Fibroblast of skin of right quadriceps (primary cell): ENCODE results near the gene IGDCC3.

Experiments used
- DNase-seq: peaks from one replicate; pipeline ENCODE4 v3.0.0-alpha.2; 2013

IGDCC3 gene

DNA sequence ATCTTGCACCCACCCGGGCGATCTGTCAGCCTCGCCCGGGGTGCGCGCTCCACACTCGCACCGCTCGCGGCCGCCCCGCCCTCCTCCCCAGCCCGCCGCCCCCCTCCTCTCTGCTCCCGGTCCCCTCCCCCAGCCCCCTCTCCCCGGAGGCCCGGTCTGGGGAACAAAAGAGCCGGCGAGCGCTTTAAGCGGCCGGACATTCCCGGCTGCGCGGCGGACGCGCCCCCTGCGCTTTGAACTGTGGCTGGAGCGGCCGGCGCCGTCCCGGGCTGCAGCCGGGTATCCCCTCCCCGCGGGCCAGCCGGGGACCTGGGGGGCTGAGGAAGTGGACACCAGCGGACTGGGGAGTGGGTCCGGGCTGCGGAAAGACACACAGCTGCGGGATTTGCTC, at the start of gene IGDCC3:
IGDCC3 (minus strand) TSS at position 27 of the 391 bp plus-strand sequence. CDS start 214 bp downstream, outside the sequence.
- DNase-seq = no peak

DNA sequence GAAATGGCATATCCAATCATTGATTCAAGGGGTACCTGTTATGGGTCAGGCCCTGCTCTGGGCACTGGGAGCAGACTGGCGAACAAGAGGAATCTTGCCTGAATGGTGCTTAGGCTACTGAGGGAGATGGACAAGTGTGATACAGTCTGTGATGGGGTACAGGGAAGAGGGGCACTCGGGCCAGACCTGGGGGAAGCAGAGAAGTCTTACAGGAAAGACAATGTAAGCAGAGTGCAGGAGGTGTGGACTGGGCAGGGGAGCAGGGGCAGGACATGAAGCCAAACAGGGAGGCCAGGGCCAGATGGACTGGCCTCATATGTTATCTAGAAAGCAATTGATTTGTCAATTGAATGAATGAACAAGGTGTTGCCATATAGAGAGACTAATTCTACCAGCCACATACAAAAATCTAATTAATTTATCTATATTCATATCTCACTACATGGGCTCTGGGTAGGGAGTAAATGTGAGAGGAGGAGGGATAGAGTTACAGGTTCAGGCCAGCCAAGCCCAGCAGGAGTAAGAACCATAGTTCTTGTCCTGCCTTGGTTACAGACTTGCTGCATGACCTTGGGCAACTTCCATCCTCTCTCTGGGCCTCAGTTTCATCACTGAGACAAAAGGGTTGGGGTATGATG, 48.5 kb upstream of the IGDCC3 start:
- DNase-seq = no peak

DNA sequence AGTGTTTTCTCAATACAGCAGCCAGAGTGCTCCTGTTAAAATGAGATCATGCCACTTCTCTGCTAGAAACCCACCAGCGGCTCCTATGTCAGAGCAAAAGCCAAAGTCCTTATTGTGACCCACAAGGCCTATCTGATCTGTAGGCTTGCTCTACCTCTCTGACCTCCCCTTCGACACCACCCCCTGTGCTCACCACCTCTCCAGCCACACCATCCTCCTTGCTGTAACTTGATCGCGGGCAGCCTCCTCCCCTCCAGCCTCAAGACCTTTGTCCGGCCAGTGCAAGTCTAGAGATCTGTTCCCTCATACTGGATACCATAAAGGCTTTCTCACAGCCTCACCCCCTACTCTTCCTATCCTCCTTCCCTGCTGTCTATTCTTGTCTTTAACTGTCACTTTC, 46.9 kb upstream of the IGDCC3 start:
- DNase-seq = no peak

DNA sequence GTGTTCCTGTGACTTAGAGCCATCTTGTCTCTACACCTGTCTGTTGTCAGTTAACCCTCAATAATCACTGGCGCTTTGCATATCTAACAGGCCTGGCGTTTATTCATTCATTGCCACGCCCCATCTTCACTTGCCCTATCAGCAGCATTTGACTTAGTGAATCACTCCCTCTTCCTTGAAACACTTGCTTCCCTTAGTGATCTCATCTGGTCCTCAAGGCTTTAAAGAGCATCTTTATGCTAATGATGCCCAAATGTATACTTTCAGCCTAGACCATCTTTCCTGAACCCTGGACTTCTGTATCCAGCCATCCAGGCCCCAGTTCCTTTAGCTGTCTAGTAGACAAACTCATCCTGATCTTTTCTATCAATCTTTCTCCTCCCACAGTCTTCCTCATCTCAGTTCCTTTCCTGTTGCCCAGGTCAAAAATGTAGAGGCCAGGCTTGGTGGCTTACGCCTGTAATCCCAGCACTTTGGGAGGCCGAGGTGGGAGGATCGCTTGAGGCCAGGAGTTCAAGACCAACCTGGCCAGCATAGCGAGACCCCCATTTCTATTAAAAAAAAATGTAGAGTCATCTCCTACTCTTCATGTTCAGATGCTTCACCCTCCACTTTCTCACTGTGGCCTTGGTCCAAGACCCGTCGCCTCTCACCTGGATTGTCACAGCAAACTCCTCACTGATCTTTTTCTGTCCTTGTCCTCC, 46.3 kb upstream of the IGDCC3 start:
- DNase-seq = peak; percentile 39

DNA sequence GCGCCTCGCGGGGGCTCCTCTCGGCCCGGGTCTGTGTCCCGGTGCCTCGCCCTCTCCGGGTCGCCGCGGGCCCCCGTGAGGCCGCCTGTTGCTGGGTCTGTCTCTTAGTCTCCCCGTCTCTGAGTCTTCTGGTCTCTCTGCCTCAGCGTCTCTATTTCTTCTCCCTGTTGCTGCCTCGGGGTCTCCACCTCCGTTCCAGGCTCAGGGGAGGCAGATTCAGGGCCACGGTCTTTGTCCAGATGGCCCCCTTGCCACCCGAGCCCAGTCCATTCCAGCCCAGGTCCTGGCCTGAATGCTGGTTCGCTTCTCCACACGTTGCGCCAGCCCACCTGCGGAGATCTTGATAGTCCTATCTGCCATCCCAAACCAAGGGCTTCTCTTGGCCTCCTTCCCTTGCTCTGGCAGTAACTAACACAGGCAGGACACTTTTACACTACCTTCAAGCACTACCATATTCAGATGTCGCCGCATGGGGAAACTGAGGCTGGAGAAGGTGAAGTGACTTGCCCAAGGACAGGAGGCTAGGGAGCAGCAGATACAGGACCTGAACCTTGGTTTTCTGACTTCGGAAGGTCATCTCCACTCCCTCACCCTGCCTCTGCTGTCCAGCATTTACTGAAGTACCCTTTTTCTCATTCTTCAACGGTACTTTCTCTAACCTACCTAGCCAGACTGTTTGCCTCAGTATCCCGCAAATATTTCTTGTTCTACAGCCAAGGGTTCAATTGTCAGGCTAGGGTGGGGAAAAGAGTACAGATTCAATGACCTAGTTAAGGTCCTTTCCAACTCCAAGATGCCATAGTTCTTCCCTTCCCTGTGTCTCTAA, 45.6 kb upstream of the IGDCC3 start:
- DNase-seq = no peak

DNA sequence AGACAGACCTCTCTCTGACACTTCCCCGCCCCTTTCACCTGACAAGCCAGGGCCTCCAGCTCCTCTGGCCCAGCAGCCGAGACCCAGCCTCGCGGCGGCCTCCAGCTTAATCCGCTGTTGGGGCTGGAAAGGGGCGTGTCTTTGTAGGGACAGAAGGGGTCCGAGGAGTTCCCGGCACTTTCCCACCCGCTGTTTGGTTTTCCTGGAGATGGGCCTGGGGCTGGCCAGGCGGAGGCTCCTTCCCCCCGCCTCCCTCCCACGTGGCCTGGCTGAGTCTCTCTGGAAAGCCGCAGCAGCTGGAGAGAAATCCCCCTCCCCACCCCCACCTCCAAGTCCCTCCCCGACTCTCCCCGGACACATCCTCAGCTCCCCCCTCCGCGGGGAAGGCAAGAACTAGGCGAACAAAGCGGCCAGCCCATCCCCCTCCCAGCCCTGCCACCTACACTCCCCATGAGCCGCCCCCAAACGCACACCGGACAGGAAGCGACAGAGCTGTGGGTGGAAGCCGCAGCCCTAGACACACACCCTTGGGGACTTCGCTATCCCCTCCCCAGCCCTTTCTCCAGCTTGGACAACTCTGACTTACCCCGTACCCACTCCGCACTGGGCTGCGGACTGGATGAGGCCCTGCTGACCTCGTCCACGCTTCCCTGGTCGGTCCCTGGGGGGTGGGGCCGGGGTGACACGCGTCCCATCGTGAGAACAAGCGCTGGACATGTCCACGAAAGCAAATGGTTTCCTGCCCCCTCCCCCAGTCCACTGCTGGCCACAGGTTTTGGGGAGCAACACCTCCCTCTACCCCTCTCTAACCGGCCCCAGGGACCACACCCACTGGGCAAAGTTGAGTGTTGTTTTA, 43.8 kb upstream of the IGDCC3 start:
- DNase-seq = peak; percentile 93

DNA sequence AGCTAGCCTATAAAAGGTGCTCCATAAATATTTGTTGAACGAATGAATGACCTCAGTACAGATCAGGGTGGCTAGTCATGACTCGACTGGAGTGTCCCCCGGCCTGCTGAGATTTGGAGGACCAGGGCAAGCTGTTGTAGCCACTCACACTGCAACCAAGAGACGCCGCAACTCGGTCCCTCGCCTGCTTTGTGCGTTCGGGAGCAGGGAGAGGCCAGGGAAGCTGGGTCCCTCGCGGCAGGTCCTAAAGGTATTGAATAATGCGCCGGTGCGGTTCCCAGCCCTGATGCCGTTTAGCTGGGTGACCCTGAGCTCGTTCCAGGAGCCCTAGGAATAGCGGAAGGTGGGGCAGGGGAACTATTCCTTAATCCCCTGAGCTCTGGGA, 43.2 kb upstream of the IGDCC3 start:
- no peak for DNase-seq

DNA sequence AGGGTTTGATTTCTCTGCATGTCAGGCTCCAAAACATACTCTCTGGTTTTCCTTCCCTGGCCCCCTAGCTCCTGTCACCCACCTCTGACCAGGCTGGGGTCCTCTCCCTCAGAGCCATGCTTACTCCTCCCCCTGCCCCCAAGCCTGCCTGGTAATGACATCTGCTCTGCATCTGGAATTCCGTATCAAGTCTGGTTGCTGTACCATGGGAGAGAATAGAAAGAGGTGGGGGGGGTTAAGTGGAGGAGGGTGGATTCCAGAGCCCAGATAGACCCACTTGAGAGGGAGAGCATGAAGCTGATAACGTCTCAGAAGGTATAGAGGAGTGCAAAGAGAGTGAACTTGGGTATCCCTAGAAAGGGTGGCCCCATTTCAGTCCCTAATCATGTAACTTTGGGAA, 40.8 kb upstream of the IGDCC3 start:
- no peak for DNase-seq

DNA sequence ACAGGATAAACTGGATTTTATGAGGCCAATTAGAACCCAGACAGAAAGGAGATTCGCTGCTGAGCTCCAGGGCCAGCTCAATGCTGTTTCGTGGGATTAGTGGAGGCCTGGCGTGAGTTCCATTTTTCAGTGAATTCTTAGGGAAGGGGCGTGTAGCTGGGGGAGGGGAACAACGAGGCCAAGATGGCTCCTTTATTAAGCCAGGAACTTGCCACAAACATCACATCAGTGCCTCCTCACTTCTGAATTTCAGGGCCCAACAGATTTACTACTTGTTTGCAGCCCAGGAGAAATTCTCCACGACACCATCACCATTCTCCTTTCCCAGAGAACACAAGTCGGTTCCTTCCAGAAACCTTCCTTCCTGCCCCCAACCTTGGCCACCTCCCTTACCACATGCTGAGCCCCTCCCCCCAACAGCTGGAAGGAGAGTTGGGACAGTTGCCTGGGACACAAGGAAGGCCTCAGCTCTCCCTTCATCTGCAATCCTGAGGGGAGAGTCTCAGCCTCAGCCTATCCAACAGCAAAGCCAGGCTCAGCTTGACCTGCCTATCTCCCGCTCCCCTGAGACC, 39.1 kb upstream of the IGDCC3 start:
- peak; percentile 77 for DNase-seq

DNA sequence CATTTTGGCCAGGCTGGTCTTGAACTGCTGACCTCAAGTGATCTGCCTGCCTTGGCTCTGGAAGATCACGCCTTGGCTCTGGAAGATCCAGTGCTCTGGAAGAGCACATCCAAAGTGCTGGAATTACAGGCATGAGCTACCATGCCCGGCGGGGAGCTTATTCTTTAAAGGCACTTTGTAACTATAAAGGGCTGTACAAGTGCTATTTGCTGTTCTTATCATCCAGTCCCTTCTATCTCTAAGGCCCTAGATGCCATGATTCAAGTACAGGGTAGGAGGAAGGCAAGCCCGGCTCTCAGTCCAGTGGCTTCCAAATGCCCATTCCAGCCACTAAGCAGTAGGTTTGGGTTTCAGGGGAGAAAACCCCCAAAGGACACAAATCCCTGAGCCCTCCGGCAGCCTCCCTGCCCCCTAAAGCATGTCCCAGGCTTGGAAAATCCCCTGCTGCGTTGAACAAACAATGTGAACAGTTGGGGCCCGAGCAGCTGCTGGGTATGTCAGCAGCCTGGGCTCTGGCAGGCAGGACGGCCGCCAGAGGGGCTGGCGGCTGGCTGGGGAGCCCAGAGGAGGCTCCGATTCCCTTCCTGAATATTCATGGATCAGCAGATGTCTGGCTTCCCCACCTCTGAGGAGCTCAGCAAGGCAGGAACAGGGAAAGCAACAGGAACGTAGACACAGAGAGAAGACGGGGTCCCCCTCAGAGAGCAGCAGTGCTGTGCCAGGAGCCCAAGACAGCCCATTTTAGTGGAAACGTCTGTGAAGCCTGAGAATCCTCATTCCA, 37.2 kb upstream of the IGDCC3 start:
- DNase-seq = peak; percentile 73

DNA sequence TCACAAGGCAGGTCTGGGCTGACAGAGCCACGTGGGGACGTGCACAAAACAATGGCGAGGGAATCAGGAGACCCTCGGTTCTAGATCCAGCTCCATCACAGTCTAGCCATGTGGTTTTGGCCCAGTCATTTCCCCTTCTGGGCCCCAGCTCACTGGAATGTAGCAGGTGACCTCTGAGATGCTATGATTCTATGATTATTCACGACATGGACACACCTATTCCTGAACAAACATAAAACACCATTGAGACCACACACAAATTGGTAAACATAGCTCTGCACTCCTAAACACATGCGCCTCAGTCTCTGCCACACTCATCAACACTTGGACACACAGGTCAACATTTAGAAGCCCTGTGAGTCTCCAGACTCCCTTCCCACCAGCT, 36.0 kb upstream of the IGDCC3 start:
- DNase-seq = no peak

DNA sequence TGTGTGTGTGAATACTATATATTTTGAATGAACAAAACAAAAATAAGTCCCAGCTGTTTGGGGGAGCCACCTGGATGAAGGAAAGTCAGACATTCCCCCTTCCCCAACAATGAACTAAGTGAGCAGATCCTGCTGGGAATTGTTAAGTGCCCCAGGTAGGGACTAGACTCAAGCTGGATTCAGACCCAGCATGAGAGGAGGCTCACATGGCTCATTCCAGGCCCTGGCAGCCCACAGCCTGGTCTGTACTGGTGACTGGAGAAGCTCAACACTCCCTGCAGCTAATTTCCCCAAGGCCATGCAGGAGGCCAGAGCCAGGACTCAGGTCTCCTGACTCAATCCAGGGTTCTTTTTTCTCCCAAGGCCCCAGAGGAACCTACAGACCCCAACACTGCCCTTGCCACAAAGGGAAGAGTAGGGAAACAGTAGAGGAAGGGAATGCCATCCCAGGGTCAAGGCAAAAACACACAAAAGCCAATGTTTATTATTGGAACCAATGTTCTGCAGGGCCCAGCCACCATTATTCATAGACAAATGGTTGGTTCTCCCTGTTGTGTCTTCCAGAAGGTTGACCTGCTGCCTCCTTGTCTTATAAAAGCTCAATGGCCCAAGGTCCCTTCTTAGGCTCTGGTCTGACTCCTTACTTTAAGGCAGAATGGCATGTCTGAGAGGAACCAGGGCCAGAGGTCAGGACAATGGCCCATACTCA, 35.4 kb upstream of the IGDCC3 start:
- DNase-seq = no peak

DNA sequence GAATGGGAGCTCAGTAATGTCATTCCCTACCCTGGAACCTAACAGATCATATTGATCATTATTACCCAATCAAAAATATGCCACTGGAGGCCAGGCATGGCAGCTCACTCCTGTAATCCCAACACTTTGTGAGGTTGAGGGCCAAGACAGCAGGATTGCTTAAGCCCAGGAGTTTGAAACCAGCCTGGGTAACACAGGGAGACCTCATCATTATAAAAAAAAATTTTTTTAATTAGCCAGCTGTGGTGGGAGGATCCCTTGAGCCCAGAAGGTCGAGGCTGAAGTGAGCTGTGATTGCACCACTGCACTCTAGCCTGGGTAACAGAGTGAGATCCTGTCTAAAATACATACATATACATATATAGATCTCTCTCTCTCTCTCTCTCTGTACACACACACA, 34.8 kb upstream of the IGDCC3 start:
- DNase-seq = no peak

DNA sequence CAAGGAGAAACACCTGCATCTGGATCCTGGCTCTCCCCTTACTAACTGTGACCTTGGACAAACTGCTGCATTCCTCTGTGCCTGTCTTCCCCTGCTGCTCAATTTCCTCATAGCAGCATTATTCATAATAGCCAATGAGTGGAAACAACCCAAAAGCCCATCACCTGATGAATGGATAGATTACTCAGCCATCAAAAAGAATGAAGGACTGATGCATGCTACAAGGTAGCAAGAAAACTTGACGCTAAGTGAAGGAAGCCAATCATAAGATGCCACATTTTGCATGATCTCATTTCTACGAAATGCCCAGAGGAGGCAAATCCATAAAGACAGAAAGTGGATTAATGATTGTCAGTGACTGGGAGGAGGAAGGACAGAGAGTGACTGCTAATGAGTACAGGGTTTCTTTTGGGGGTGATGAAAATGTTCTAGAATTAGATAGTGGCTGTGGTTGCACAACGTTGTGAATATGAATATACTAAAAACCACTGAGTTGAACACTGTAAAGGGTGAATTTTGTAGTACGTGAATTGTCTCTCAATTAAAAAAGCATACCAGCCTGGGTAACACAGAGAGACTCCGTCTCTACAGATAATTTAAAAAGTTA, 33.8 kb upstream of the IGDCC3 start:
- peak; percentile 27 for DNase-seq

DNA sequence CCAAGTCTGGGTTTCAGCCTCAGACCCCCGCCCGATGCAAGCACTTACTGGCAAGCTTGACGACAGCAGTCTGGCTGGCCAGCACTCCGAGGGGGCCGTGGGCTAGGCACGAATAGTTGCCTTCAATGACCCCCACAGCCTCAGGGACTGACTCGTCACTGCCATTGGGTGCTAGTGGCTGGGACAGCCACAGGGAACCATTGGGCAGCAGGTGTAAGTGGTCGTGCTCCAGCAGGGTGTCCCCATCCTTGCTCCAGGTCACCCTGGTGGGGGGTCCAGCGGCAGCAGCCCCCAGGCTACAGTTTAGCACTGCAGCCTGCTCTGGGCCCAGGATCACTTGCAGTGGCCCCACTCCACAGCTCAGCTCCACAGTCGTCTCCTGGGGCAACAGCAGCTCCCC, 33.2 kb upstream of the IGDCC3 start:
- no peak for DNase-seq

DNA sequence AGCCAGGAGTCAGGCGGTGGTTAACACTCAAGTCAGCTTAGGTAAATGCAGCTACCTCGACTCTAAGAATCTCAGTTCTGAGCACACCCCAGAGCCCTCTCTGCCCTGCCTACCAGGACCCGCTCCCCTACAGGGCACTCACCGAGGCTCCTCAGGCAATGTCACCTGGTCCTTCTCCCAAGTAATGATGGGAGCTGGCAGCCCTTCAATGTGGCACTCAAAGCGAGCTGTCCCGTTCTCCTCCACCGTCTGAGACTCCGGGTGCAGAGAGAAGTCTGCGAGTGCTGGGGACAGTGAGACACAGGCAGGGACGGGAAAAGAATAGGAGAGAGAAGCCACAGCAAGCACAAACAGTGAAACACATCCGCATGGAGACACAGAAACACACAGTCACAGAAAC, 32.2 kb upstream of the IGDCC3 start:
- DNase-seq = no peak

DNA sequence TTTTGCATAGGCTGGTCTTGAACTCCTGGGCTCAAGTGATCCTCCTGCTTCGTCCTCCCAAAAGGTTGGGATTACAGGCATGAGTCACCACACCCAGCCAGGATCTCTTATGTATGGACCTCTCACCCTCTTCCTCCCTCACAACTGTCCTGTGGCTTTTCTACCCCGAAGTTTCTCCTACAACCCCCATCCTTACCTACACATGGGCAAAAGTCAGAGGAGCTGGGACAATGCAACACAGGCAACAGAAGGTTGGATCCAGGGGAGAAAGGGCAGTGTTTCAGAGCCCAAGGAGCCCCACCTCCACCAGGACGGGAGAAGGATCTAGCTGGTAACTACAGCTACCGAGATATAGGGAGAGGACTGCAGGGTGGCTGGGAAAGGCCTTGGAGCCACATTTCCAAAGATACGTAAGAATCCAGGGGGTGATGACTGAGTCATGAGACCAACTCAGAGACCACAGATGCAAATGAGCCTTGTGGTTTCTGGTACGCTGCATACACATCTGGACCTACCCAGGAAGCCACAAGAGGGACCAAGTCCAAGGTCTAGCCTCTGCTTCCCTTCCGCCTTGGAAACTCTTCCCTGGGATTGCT, 31.3 kb upstream of the IGDCC3 start:
- peak; percentile 98 for DNase-seq

DNA sequence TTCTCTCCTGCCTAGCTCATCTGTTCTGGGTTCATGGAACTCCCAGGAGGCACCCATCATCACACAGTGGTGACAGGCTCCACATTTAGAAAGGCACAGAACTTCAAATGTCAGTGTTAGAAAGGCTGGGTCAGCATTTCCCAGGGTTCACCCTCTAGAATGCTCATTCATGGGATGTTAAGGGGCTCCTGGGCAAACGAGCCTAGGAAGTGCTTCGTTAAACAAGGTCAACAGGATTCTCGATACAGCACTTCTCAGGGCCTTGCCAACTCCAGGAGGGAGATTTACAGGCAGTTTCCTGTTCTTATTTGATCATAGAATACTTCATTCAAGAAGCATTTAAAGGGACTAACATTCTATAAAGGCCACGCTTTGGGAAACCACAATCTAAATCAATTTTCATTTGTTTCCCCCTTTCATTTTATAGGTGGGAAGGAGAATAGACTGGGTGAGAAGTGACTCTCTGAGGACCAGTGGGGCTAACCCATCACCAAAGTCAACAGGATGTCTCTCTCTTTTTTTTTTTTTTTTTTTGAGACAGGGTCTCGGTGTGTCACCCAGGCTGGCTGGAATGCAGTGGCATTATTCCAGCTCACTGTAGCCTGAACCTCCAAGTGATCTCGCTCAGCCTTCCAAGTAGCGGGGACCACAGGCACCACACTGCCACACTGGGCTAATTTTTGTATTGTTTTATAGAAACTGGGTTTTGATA, 30.7 kb upstream of the IGDCC3 start:
- DNase-seq = peak; percentile 54

DNA sequence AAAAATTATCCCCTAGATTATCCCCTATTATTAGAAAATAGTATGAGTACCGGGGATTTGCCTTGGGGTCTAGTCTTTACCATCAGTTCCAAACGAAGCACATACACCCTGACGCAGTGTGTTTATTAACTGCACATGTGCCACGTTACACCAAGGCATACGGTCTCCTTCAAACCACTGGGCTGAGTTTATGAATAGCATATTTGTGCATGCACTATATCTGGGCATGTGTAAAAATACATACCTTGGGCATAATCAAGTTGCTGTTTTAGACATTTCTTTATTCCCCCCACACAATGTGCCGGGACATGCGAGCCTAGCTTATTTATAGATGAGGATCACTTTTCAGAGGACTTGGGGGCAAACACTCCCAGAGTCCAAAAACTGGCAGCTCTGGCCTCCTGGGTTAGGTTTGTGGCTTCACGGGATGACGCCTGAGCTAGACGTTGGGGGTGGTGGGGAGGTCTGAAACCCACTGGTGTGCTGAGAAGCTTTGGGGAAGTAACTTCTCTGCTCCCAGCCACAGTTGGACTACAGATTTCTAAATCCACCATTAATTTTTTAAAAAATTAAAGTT, 28.7 kb upstream of the IGDCC3 start:
- DNase-seq = peak; percentile 66
